Activated CD4-positive, alpha-beta memory T cell treated with anti-CD3 and anti-CD28 coated beads for 36 hours (primary cell): Measurements from ENCODE around the gene NECAB2. TPM values are rescaled to one million over a fixed set of nuclear protein-coding genes. Genes with fewer than 3 reads are reported as not detected.

ENCODE experiments used
- CTCF ChIA-PET: fragments of 350-600 bp; sonication (Branson Sonifier 250); formaldehyde crosslinking; loops from one replicate; lab custom pipeline; 2021; ENCODE audit warnings: antibody characterized with exemption, inconsistent platforms; lab: Charles Lee
- POLR2A ChIA-PET: fragments of 350-600 bp; sonication (Branson Sonifier 250); formaldehyde crosslinking; loops from one replicate; lab custom pipeline; 2021; ENCODE audit warnings: antibody characterized with exemption; lab: Charles Lee
- DNase-seq: peaks from one replicate; pipeline ENCODE4 v3.0.0-alpha.2; 2020
- H3K27ac Mint-ChIP-seq: one replicate; pipeline ENCODE4 v1.8.0; 2021; ENCODE audit warnings: mixed read lengths
- H3K27me3 Mint-ChIP-seq: one replicate; pipeline ENCODE4 v1.8.0; 2021; ENCODE audit warnings: mixed read lengths
- H3K36me3 Mint-ChIP-seq: one replicate; pipeline ENCODE4 v1.8.0; 2021; ENCODE audit warnings: mixed read lengths
- H3K4me1 Mint-ChIP-seq: one replicate; pipeline ENCODE4 v1.8.0; 2021; ENCODE audit warnings: low read depth, mixed read lengths
- H3K4me3 Mint-ChIP-seq: one replicate; pipeline ENCODE4 v1.8.0; 2021; ENCODE audit warnings: mild to moderate bottlenecking, mixed read lengths
- H3K9me3 Mint-ChIP-seq: one replicate; pipeline ENCODE4 v1.8.0; 2021; ENCODE audit warnings: mixed read lengths
- intact Hi-C: fragments of 100-400 bp; cut with micrococcal nuclease; formaldehyde crosslinking; loops from one replicate; pipeline ENCODE4 v1.15.1; 2023
- total RNA-seq, 2 experiments: library from RNA; stranded (reverse); gene quantifications; one replicate each; pipeline ENCODE4 v1.2.3, GENCODE V29; 2021

The NECAB2 gene
- total RNA-seq, 2 experiments from 2014 or later: not detected

- Mint-ChIP-seq H3K4me3 (no peak overlapping the region), H3K9me3 (no peaks in the 10 kb centered on the region), H3K4me1 (peaks cover 9% of the 10 kb centered on the region), H3K36me3 (no peaks in the 10 kb centered on the region), H3K27me3 (peaks cover 21% of the 10 kb centered on the region), H3K27ac (no peak overlapping the region)
- intact Hi-C loops: loop anchor here (1.0 kb wide), 1 partner anchor 109 kb away; no protein-coding TSS in a partner anchor
- peak; percentile 84 for DNase-seq
- POLR2A ChIA-PET: no interaction called here
- CTCF ChIA-PET: interaction anchor here (0.7 to 6.8 kb wide), 14 partner anchors 10 to 550 kb away, joined by 3 to 110 read pairs (median 3); partner anchors contain the start of gene TAF1C
These were observed 11.4 kb upstream of the NECAB2 start for GRCh38 chr16:83956336-83957289.

- intact Hi-C loops: no loop called here
- H3K36me3 Mint-ChIP-seq: no peaks in the 10 kb centered on the region
These were observed 10.7 kb upstream of the NECAB2 start for GRCh38 chr16:83957296-83957855.

GRCh38 chr16:83958137-83958845, 9.8 kb upstream of the NECAB2 start:
- H3K27ac Mint-ChIP-seq: no peak overlapping the region
- intact Hi-C loops: no loop called here
- H3K9me3 Mint-ChIP-seq: no peaks in the 10 kb centered on the region
- DNase-seq: no peak
- H3K27me3 Mint-ChIP-seq: peaks cover 20% of the 10 kb centered on the region
- POLR2A ChIA-PET: interaction anchor here (0.9 kb wide), 1 partner anchor 103 kb away, joined by 3 read pairs; no protein-coding TSS in a partner anchor
- H3K4me3 Mint-ChIP-seq: no peak overlapping the region
- peaks cover 2% of the 10 kb centered on the region for H3K4me1 Mint-ChIP-seq
- H3K36me3 Mint-ChIP-seq: no peaks in the 10 kb centered on the region
- CTCF ChIA-PET: interaction anchor here (0.6 to 6.8 kb wide), 6 partner anchors 105 to 1061 kb away, joined by 3 to 110 read pairs (median 3); partner anchors contain the start of gene TAF1C

More at GRCh38 chr16:83957296-83957855, 10.7 kb upstream of the NECAB2 start:
- H3K4me3 Mint-ChIP-seq: no peak overlapping the region
- no peak overlapping the region for H3K27ac Mint-ChIP-seq
- POLR2A ChIA-PET: interaction anchor here (0.9 kb wide), 1 partner anchor 104 kb away, joined by 3 read pairs; no protein-coding TSS in a partner anchor
- no peak for DNase-seq
- peaks cover 21% of the 10 kb centered on the region for H3K27me3 Mint-ChIP-seq
- H3K4me1 Mint-ChIP-seq: peaks cover 8% of the 10 kb centered on the region
- no peaks in the 10 kb centered on the region for H3K9me3 Mint-ChIP-seq
- CTCF ChIA-PET: interaction anchor here (0.6 to 6.8 kb wide), 12 partner anchors 28 to 1062 kb away, joined by 3 to 110 read pairs (median 4); partner anchors contain the start of gene TAF1C

- H3K27me3 Mint-ChIP-seq: peaks cover 18% of the 10 kb centered on the region
- intact Hi-C loops: no loop called here
- no peaks in the 10 kb centered on the region for H3K36me3 Mint-ChIP-seq
- no peaks in the 10 kb centered on the region for H3K9me3 Mint-ChIP-seq
- ChIA-PET CTCF (interaction anchor here (1.8 to 6.8 kb wide), 2 partner anchors 105 to 217 kb away, joined by 4 to 110 read pairs; no protein-coding TSS in a partner anchor), POLR2A (no interaction called here)
- no peak for DNase-seq
- H3K4me1 Mint-ChIP-seq: peaks cover under 1% of the 10 kb centered on the region
- H3K27ac Mint-ChIP-seq: no peak overlapping the region
- H3K4me3 Mint-ChIP-seq: no peak overlapping the region
These were observed 9.0 kb upstream of the NECAB2 start for GRCh38 chr16:83958846-83959565.

GRCh38 chr16:83959656-83960434, 8.2 kb upstream of the NECAB2 start:
- POLR2A ChIA-PET: no interaction called here
- H3K27ac Mint-ChIP-seq: no peak overlapping the region
- no peak for DNase-seq
- no peaks in the 10 kb centered on the region for H3K9me3 Mint-ChIP-seq
- H3K4me3 Mint-ChIP-seq: no peak overlapping the region
- H3K4me1 Mint-ChIP-seq: no peaks in the 10 kb centered on the region
- peaks cover 9% of the 10 kb centered on the region for H3K27me3 Mint-ChIP-seq
- CTCF ChIA-PET: interaction anchor here (6.8 kb wide), 1 partner anchor 104 kb away, joined by 110 read pairs; no protein-coding TSS in a partner anchor
- H3K36me3 Mint-ChIP-seq: no peaks in the 10 kb centered on the region
- intact Hi-C loops: no loop called here

GRCh38 chr16:83960521-83961249, 7.4 kb upstream of the NECAB2 start:
- intact Hi-C loops: no loop called here
- CTCF ChIA-PET: interaction anchor here (0.6 kb wide), 2 partner anchors 226 to 333 kb away, joined by 3 read pairs; partner anchors contain the start of gene TAF1C
- POLR2A ChIA-PET: no interaction called here
- H3K9me3 Mint-ChIP-seq: no peaks in the 10 kb centered on the region
- H3K4me3 Mint-ChIP-seq: no peak overlapping the region
- no peak for DNase-seq
- H3K36me3 Mint-ChIP-seq: no peaks in the 10 kb centered on the region
- peaks cover 4% of the 10 kb centered on the region for H3K27me3 Mint-ChIP-seq
- H3K27ac Mint-ChIP-seq: no peak overlapping the region
- no peaks in the 10 kb centered on the region for H3K4me1 Mint-ChIP-seq

GRCh38 chr16:83961591-83961990, 6.5 kb upstream of the NECAB2 start:
- intact Hi-C loops: no loop called here
- DNase-seq: no peak
- no peaks in the 10 kb centered on the region for H3K36me3 Mint-ChIP-seq
- POLR2A ChIA-PET: no interaction called here
- no peak overlapping the region for H3K27ac Mint-ChIP-seq
- H3K27me3 Mint-ChIP-seq: peaks cover 2% of the 10 kb centered on the region
- CTCF ChIA-PET: interaction anchor here (0.6 kb wide), 1 partner anchor 333 kb away, joined by 3 read pairs; no protein-coding TSS in a partner anchor
- no peaks in the 10 kb centered on the region for H3K4me1 Mint-ChIP-seq
- no peak overlapping the region for H3K4me3 Mint-ChIP-seq
- H3K9me3 Mint-ChIP-seq: no peaks in the 10 kb centered on the region

GRCh38 chr16:83963277-83964119, 4.5 kb upstream of the NECAB2 start:
- no peak overlapping the region for H3K27ac Mint-ChIP-seq
- H3K36me3 Mint-ChIP-seq: no peaks in the 10 kb centered on the region
- ChIA-PET CTCF (interaction anchor here (0.8 kb wide), 1 partner anchor 224 kb away, joined by 3 read pairs; the partner anchor contains the start of gene TAF1C), POLR2A (no interaction called here)
- H3K9me3 Mint-ChIP-seq: no peaks in the 10 kb centered on the region
- intact Hi-C loops: no loop called here
- H3K4me3 Mint-ChIP-seq: no peak overlapping the region
- H3K27me3 Mint-ChIP-seq: peaks cover 3% of the 10 kb centered on the region
- peaks cover 2% of the 10 kb centered on the region for H3K4me1 Mint-ChIP-seq
- no peak for DNase-seq

- intact Hi-C loops: no loop called here
These were observed 3.2 kb upstream of the NECAB2 start for GRCh38 chr16:83964684-83965443.

More at GRCh38 chr16:83964684-83965443, 3.2 kb upstream of the NECAB2 start:
- POLR2A ChIA-PET: no interaction called here
- CTCF ChIA-PET: interaction anchor here (0.8 to 1.5 kb wide), 2 partner anchors 99 to 222 kb away, joined by 3 read pairs; partner anchors contain the start of gene TAF1C
- Mint-ChIP-seq H3K27ac (no peak overlapping the region), H3K4me1 (peaks cover 2% of the 10 kb centered on the region), H3K27me3 (peaks cover 9% of the 10 kb centered on the region), H3K36me3 (no peaks in the 10 kb centered on the region), H3K9me3 (no peaks in the 10 kb centered on the region), H3K4me3 (no peak overlapping the region)
- DNase-seq: no peak
